Subcutaneous adipose tissue (tissue), 4 donors: Measurements from ENCODE around the gene ERN1. TPM values are rescaled to one million over a fixed set of nuclear protein-coding genes. Genes with fewer than 3 reads are reported as not detected.

Experiments used
- total RNA-seq, 4 donors: library from RNA; depleted of rRNA; stranded (reverse); fragments of >200 nt; gene quantifications; one replicate each; pipeline ENCODE4 v1.1.0, GENCODE V29; 2016
- TF ChIP-seq, protein P1 (sequence below): fragments of 450-650 bp; IDR thresholded peaks from one replicate; pipeline ENCODE4 v1.5.1; 2016; ENCODE audit warnings: low read depth, mild to moderate bottlenecking, control low read depth, antibody characterized with exemption, moderate library complexity

The ERN1 gene
- total RNA-seq, 4 donors from 2014 or later: 9.6 to 13.1 (median 11.7) TPM

- TF ChIP-seq, protein P1, sequence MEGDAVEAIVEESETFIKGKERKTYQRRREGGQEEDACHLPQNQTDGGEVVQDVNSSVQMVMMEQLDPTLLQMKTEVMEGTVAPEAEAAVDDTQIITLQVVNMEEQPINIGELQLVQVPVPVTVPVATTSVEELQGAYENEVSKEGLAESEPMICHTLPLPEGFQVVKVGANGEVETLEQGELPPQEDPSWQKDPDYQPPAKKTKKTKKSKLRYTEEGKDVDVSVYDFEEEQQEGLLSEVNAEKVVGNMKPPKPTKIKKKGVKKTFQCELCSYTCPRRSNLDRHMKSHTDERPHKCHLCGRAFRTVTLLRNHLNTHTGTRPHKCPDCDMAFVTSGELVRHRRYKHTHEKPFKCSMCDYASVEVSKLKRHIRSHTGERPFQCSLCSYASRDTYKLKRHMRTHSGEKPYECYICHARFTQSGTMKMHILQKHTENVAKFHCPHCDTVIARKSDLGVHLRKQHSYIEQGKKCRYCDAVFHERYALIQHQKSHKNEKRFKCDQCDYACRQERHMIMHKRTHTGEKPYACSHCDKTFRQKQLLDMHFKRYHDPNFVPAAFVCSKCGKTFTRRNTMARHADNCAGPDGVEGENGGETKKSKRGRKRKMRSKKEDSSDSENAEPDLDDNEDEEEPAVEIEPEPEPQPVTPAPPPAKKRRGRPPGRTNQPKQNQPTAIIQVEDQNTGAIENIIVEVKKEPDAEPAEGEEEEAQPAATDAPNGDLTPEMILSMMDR: no peak
These were observed 26.0 kb upstream of the ERN1 start for GRCh38 chr17:64155751-64156544.

GRCh38 chr17:64155129-64155528 lies 25.2 kb upstream of the ERN1 start:
- TF ChIP-seq, protein P1: no peak

DNA sequence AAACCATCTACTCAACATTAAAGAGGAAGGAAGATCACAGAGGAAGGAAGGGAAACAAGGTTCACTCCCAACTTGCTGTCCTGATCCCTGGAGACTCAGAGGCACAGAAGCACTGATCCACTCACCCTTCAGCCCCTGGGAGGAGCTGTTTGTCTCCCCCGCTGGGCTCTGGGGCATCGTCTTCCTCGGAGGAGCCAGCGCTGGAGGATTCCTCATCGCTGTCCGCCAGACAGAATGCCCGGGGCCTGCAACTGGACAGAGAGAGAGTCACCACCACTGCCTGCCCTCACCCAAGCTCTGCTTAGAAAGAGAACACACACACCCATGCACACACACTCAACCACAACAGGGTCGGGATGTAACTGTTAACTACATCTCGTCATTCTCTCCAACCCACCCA lies 24.8 kb upstream of the ERN1 start:
- TF ChIP-seq, protein P1: no peak

- TF ChIP-seq, protein P1: no peak
These were observed 24.4 kb upstream of the ERN1 start for GRCh38 chr17:64154313-64154695.

GRCh38 chr17:64153565-64154312 lies 23.8 kb upstream of the ERN1 start:
- TF ChIP-seq, protein P1: no peak

DNA sequence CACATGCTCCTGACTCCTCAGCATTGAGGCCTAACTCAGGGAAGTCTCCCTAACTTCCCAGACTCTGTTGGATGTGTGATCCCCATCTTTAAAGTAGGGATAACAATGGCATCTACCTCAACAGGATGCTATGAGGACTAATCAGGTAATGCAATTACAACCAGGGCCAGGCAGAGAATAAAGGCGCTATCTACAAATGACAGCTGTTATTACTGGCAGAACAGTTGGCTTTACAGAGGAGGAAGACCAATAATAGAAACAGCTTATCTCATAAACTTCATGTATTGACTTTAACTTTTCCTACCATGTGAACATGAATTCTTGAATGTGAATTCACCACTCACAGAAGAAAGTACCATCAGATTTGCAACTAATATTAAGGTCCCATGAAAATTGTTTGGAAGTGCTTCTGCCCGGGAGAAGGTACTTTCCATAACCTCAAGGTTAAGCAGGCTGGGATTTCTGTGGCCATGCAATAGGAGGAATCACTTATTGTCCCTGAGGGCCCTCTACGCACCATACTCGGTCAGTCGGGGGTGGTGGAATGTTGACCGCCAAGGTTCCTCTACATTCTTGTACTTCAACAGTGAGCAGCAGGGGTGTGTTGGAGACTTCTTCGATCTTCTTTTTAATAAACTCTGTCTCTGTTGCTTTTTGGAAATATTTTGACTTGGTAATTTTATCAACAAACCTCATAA lies 22.6 kb upstream of the ERN1 start:
- TF ChIP-seq, protein P1: no peak

DNA sequence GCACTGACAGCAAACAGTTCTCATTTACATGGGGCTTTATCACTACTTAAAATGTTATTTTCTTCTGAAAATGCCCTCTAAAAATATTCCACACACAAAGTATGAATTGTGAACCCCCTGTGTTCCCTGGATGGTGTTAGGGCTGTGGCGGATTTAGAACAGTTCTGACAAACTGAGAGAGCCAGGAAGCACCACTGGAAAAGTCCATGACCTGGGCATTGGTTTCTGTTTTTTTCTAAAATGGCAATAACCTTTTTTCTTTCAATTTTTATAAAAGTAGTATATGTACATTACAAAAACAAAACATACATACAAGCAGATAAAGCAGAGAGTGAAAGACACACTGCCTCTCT lies 21.0 kb upstream of the ERN1 start:
- TF ChIP-seq, protein P1: no peak
